Esophagus squamous epithelium (tissue), 4 donors: ENCODE results near the gene HELZ.

Experiments
- POLR2A ChIP-seq, 4 donors: fragments of 450-650 bp; IDR thresholded peaks; one replicate each; pipeline ENCODE4 v1.6.1; 2017; ENCODE audit warnings: antibody characterized with exemption in 4 of 4, mild to moderate bottlenecking in 4 of 4, moderate library complexity in 3 of 4
- TF ChIP-seq, protein P1 (sequence below), 6 experiments: fragments of 450-650 bp in 4 of 6; fragments of 200-600 bp in 2 of 6; sonication (generic) in 2 of 6; IDR thresholded peaks; one replicate each; pipeline ENCODE4 v1.5.1; 2016 to 2019; ENCODE audit warnings: antibody characterized with exemption in 6 of 6, mild to moderate bottlenecking in 4 of 6, moderate library complexity in 4 of 6

DNA sequence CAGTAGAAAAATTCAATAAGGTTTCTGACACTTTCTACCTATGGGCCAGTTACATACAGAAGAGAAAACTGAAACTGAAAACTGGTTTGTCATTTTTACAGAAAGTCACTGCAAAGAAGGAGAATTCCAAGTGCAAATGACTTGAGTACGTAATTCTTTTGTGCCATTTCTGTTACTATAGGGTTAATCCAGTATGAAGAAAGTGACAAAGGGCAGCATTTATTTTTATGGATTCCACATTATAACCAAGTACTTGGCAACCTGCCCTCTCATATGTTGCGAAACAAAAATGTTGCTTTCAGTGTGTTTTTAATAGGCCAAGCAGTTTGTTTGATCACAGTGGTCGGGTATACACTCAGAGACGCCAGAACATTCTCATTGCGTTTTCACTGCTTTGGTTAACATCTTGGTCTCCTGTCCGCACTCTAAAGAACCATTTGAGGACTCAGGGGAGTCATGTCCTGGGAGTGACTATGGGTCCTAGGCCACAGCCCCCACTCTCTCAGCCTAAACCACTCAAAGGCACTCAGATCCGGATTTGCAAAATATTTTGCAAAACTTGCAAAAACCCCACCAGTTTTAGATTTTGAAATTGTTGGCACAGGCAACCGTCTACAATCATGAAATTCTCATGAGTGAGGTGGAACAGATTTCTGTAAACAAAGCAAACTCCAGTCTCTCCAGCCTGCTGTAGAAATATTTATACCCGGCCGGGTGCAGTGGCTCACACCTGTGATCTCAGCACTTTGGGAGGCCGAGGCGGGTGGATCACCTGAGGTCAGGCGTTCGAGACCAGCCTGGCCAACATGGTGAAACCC, 15.4 kb upstream of the HELZ start:
- TF ChIP-seq POLR2A (IDR thresholded peaks at IDR 0.05) = no peak
- TF ChIP-seq, protein P1, sequence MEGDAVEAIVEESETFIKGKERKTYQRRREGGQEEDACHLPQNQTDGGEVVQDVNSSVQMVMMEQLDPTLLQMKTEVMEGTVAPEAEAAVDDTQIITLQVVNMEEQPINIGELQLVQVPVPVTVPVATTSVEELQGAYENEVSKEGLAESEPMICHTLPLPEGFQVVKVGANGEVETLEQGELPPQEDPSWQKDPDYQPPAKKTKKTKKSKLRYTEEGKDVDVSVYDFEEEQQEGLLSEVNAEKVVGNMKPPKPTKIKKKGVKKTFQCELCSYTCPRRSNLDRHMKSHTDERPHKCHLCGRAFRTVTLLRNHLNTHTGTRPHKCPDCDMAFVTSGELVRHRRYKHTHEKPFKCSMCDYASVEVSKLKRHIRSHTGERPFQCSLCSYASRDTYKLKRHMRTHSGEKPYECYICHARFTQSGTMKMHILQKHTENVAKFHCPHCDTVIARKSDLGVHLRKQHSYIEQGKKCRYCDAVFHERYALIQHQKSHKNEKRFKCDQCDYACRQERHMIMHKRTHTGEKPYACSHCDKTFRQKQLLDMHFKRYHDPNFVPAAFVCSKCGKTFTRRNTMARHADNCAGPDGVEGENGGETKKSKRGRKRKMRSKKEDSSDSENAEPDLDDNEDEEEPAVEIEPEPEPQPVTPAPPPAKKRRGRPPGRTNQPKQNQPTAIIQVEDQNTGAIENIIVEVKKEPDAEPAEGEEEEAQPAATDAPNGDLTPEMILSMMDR (IDR thresholded peaks at IDR 0.05) = no peak
